Endometrium (tissue), 2 donors: ENCODE results near the gene WDR26.
"Not testable (repeated sequence)": the region's sequence is repeated elsewhere in the genome, so short reads cannot be mapped to it uniquely, and the experiment has no call there.

Experiments
- FAIRE-seq: peaks from 2 replicates; lab custom pipeline; 2012; peaks lifted over from hg19 to GRCh38; lab: Jason Lieb, UNC
- donor health status: control.
- donor health status: control.

WDR26 gene

GRCh38 chr1:224392411-224393249, 42.0 kb downstream of the WDR26 start:
- no peak for FAIRE-seq

- no peak for FAIRE-seq
Observed at GRCh38 chr1:224390517-224390916, 44.1 kb downstream of the WDR26 start.

GRCh38 chr1:224387943-224388342, 46.7 kb downstream of the WDR26 start:
- FAIRE-seq = no peak

- no peak for FAIRE-seq
Observed at GRCh38 chr1:224387302-224387912, 47.2 kb downstream of the WDR26 start.

- no peak for FAIRE-seq
Observed at GRCh38 chr1:224383218-224383617, 51.4 kb downstream of the WDR26 start.

- no peak for FAIRE-seq
Observed at GRCh38 chr1:224381880-224382548, 52.6 kb downstream of the WDR26 start.

GRCh38 chr1:224380003-224380402, 54.6 kb downstream of the WDR26 start:
- FAIRE-seq = no peak

- FAIRE-seq = no peak
Observed at GRCh38 chr1:224378855-224379631, 55.6 kb downstream of the WDR26 start.

- FAIRE-seq = no peak
Observed at GRCh38 chr1:224377676-224378006, 57.0 kb downstream of the WDR26 start.

- FAIRE-seq = no peak
Observed at GRCh38 chr1:224375059-224375458, 59.5 kb downstream of the WDR26 start.

GRCh38 chr1:224373008-224373590, 61.5 kb downstream of the WDR26 start:
- FAIRE-seq = no peak

GRCh38 chr1:224368409-224368808, 66.2 kb downstream of the WDR26 start:
- no peak for FAIRE-seq

- no peak for FAIRE-seq
Observed at GRCh38 chr1:224359207-224359606, 75.4 kb downstream of the WDR26 start.

- no peak for FAIRE-seq
Observed at GRCh38 chr1:224358237-224358636, 76.4 kb downstream of the WDR26 start.

GRCh38 chr1:224357626-224358124, 76.9 kb downstream of the WDR26 start:
- FAIRE-seq = no peak

- peak; percentile 91 for FAIRE-seq
Observed at GRCh38 chr1:224356685-224357625, 77.6 kb downstream of the WDR26 start, which contains the start of gene CNIH4. Gene CNIH4, plus strand, starts transcription at chr1:224356879. Its CDS starts 46 bp downstream, at chr1:224356925.

- FAIRE-seq = no peak
Observed at GRCh38 chr1:224353975-224354925, 80.3 kb downstream of the WDR26 start.

GRCh38 chr1:224352436-224353085, 82.0 kb downstream of the WDR26 start:
- not testable (repeated sequence) for FAIRE-seq

- not testable (repeated sequence) for FAIRE-seq
Observed at GRCh38 chr1:224349716-224350115, 84.9 kb downstream of the WDR26 start.
